IMR-90 (cell line): ENCODE data around the gene SHROOM4.

Experiments used
- BHLHE40 ChIP-seq: fragments of 150-350 bp; IDR thresholded peaks from 2 replicates; pipeline ENCODE4 v1.6.1; 2016; ENCODE audit warnings: mild to moderate bottlenecking, low read depth, low read length
- CEBPB ChIP-seq: IDR thresholded peaks from 2 replicates; pipeline ENCODE4 v1.6.1; 2012; ENCODE audit warnings: low read depth, low read length, improper control_type of control experiment
- FOS ChIP-seq: fragments of 150-350 bp; IDR thresholded peaks from 2 replicates; pipeline ENCODE4 v1.6.1; 2016; ENCODE audit warnings: low read depth, low read length
- MAFK ChIP-seq: IDR thresholded peaks from 2 replicates; pipeline ENCODE4 v1.6.1; 2012; ENCODE audit warnings: low read depth, low read length, improper control_type of control experiment
- NFE2L2 ChIP-seq: fragments of 150-350 bp; IDR thresholded peaks from 2 replicates; pipeline ENCODE4 v1.6.1; 2016; ENCODE audit warnings: low read depth, mild to moderate bottlenecking, low read length
- POLR2A ChIP-seq: IDR thresholded peaks from 2 replicates; pipeline ENCODE4 v1.6.1; 2012; ENCODE audit warnings: mild to moderate bottlenecking, low read depth, low read length
- RCOR1 ChIP-seq: IDR thresholded peaks from 2 replicates; pipeline ENCODE4 v1.6.1; 2012; ENCODE audit warnings: mild to moderate bottlenecking, low read length, improper control_type of control experiment; ENCODE audit not compliant: insufficient replicate concordance
- SMC3 ChIP-seq: fragments of 150-350 bp; IDR thresholded peaks from 2 replicates; pipeline ENCODE4 v1.6.1; 2016; ENCODE audit warnings: low read depth, mild to moderate bottlenecking, antibody characterized with exemption, low read length, moderate library complexity
- TF ChIP-seq, protein P1 (sequence below): conservative IDR thresholded peaks from 2 replicates; pipeline ENCODE4 v1.5.1; 2012; ENCODE audit warnings: mild to moderate bottlenecking, low read depth, low read length, improper control_type of control experiment
- TF ChIP-seq, protein P2 (sequence below): fragments of 150-350 bp; IDR thresholded peaks from 2 replicates; pipeline ENCODE4 v1.6.1; 2017; ENCODE audit warnings: mild to moderate bottlenecking, antibody characterized with exemption, low read length, low read depth

DNA sequence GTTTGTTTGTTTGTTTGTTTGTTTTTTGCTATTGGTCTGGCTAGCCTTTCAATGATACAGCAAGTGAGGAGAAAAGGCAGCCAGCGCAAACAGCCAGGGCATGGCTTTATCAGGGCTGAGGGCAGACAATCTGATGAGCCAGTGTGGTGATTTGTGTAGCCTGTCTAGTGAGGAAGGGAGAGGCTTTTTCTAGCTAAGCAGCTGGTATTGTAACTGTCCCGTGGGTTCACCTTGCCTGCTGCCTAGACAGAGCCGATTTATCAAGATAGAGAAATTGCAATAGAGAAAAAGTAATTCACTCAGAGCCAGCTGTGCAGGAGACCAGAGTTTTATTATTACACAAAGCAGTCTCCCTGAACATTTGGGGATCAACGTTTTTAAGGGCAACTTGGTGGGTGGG, 28.2 kb upstream of the SHROOM4 start:
- TF ChIP-seq, protein P1, sequence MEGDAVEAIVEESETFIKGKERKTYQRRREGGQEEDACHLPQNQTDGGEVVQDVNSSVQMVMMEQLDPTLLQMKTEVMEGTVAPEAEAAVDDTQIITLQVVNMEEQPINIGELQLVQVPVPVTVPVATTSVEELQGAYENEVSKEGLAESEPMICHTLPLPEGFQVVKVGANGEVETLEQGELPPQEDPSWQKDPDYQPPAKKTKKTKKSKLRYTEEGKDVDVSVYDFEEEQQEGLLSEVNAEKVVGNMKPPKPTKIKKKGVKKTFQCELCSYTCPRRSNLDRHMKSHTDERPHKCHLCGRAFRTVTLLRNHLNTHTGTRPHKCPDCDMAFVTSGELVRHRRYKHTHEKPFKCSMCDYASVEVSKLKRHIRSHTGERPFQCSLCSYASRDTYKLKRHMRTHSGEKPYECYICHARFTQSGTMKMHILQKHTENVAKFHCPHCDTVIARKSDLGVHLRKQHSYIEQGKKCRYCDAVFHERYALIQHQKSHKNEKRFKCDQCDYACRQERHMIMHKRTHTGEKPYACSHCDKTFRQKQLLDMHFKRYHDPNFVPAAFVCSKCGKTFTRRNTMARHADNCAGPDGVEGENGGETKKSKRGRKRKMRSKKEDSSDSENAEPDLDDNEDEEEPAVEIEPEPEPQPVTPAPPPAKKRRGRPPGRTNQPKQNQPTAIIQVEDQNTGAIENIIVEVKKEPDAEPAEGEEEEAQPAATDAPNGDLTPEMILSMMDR, result no peak
- TF ChIP-seq POLR2A (no peak), CEBPB (no peak), BHLHE40 (no peak), MAFK (no peak), SMC3 (no peak), NFE2L2 (no peak), RCOR1 (no peak), FOS (no peak)
- TF ChIP-seq, protein P2, sequence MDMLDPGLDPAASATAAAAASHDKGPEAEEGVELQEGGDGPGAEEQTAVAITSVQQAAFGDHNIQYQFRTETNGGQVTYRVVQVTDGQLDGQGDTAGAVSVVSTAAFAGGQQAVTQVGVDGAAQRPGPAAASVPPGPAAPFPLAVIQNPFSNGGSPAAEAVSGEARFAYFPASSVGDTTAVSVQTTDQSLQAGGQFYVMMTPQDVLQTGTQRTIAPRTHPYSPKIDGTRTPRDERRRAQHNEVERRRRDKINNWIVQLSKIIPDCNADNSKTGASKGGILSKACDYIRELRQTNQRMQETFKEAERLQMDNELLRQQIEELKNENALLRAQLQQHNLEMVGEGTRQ, result no peak
